ENCODE measurements around the gene CPA4.

DNA sequence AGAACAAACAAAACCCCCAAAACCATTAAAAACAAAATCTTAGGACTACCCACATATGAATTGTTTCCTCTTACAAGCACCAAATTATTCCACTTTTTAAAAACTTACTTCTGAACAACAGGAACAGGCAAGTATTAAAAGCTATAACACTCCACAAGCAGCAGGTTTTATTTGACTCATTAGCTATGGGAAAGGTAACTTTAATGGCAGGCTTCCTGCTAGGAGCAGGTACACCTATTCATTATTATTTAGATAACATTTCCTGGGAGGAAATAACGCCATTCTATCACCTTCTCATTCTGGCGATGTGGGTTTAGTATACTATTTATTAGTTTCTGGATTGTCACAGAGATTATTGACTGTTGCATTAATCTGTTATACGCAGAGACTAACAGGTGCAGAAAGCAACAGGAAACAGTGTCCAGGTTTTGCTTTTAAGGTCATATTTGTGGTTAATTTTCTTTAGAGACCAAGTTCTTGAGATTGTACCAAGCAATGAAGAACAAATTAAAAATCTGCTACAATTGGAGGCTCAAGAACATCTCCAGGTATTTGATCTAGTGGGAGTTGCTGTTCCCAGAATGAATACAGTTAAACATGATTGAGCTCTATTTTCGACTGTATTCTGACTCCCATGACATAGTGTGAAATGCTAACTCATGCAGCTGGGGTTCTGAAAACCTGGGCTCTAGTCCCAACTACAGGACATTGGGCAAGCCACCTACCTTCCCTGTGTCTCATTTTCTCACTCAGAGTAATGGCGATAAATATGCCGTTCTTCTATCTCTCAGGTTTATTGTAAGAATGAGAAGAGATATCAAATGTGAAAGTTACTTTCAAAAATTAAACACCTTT lies 24.3 kb upstream of the CPA4 start:
- TF ChIP-seq POLR2AphosphoS5 (IDR thresholded peaks at IDR 0.05; ENCODE audit: low read depth, low read length) (no peak), TAF1 (IDR thresholded peaks at IDR 0.05; ENCODE audit: borderline replicate concordance, low read depth, low read length) (no peak)

Data from GM12892 (cell line).